GM12878 (cell line): ENCODE measurements around the gene SULT1A1. TPM values are rescaled to one million over a fixed set of nuclear protein-coding genes. Genes with fewer than 3 reads are reported as not detected.

Experiments
- ATAC-seq: fragments of 200-7000 bp; cut with Tn5 transposase; 3 replicates; pipeline ENCODE4 v1.9.1; 2020; ENCODE audit warnings: mild to moderate bottlenecking, moderate library complexity
- BruUV-seq: library from RNA; stranded (reverse); fragments of 400-500 nt; replicated peaks from 2 replicates; lab custom pipeline; 2021; lab: Mats Ljungman, UMichigan
- CTCF ChIA-PET: fragments of 300-600 bp; sonication (Branson Sonifier 250); formaldehyde crosslinking; extraction: SDS; loops from one replicate; lab custom pipeline; 2021; ENCODE audit warnings: inconsistent platforms; lab: Yijun Ruan, JAX
- POLR2A ChIA-PET: fragments of 350-600 bp; formaldehyde crosslinking; extraction: SDS; loops from one replicate; lab custom pipeline; 2021; ENCODE audit warnings: inconsistent platforms; lab: Charles Lee
- RAD21 ChIA-PET: fragments of 300-600 bp; sonication (Branson Sonifier 250); formaldehyde crosslinking; loops from one replicate; lab custom pipeline; 2023; ENCODE audit warnings: antibody characterized with exemption; ENCODE audit not compliant: unreplicated experiment; lab: Charles Lee
- SMC1A ChIA-PET: fragments of 300-600 bp; sonication (Branson Sonifier 250); formaldehyde crosslinking; loops from one replicate; lab custom pipeline; 2023; ENCODE audit not compliant: unreplicated experiment, uncharacterized antibody; lab: Charles Lee
- DNase-seq: peaks from one replicate; pipeline ENCODE4 v3.0.0-alpha.2; 2011; ENCODE audit warnings: low read depth, low spot score
- FAIRE-seq: peaks from 3 replicates; lab custom pipeline; 2011; peaks lifted over from hg19 to GRCh38; lab: Jason Lieb, UNC
- H2AFZ ChIP-seq: 2 replicates; pipeline ENCODE4 v1.6.0; 2011; ENCODE audit warnings: low read depth, low read length, control low read depth; ENCODE audit not compliant: control insufficient read depth
- H3K27ac ChIP-seq: 2 replicates; pipeline ENCODE4 v1.5.1; 2011; ENCODE audit warnings: control low read depth; ENCODE audit not compliant: control insufficient read depth, insufficient read depth
- H3K27me3 ChIP-seq, 2 experiments: replicated peaks in 1 of 2; 2 replicates each; pipeline versions ENCODE4 v1.6.0 to v1.6.1; 2011; ENCODE audit warnings: low read length in 1 of 2; ENCODE audit not compliant: control insufficient read depth in 2 of 2, insufficient read depth in 2 of 2
- H3K36me3 ChIP-seq, 2 experiments: 2 replicates each; pipeline ENCODE4 v1.5.1; 2011; ENCODE audit warnings: low read length in 1 of 2; ENCODE audit not compliant: control insufficient read depth in 2 of 2, insufficient read depth in 2 of 2
- H3K4me1 ChIP-seq: 2 replicates; pipeline ENCODE4 v1.6.1; 2011; ENCODE audit warnings: mild to moderate bottlenecking, low read length, moderate library complexity, mixed read lengths; ENCODE audit not compliant: control insufficient read depth, insufficient read depth
- H3K4me2 ChIP-seq: 2 replicates; pipeline ENCODE4 v1.6.0; 2011; ENCODE audit warnings: control low read depth; ENCODE audit not compliant: control insufficient read depth, insufficient read depth
- H3K4me3 ChIP-seq: fragments of 200-600 bp; sonication (generic); 2 replicates; pipeline ENCODE4 v1.5.1; 2016
- H3K79me2 ChIP-seq: 2 replicates; pipeline ENCODE4 v1.6.0; 2011; ENCODE audit warnings: low read length; ENCODE audit not compliant: control insufficient read depth, insufficient read depth
- H3K9ac ChIP-seq: 2 replicates; pipeline ENCODE4 v1.8.0; 2011; ENCODE audit warnings: low read length, control low read depth, mixed read lengths; ENCODE audit not compliant: control insufficient read depth, insufficient read depth
- H3K9me3 ChIP-seq: replicated peaks from 3 replicates; pipeline ENCODE4 v1.5.1; 2011; ENCODE audit warnings: mild to moderate bottlenecking, low read length; ENCODE audit not compliant: control insufficient read depth, insufficient read depth
- H4K20me1 ChIP-seq: 2 replicates; pipeline ENCODE4 v1.6.0; 2011; ENCODE audit not compliant: control insufficient read depth, insufficient read depth
- CHD2 ChIP-seq: IDR thresholded peaks from 2 replicates; pipeline ENCODE4 v1.6.1; 2011; ENCODE audit warnings: low read depth, low read length, improper control_type of control experiment, borderline replicate concordance
- CHD4 ChIP-seq: fragments of 200-600 bp; sonication (generic); IDR thresholded peaks from 2 replicates; pipeline ENCODE4 v1.6.1; 2016; ENCODE audit warnings: mild to moderate bottlenecking
- E2F8 ChIP-seq: fragments of 450-650 bp; IDR thresholded peaks from 2 replicates; pipeline ENCODE4 v1.6.1; 2018; ENCODE audit warnings: mild to moderate bottlenecking, low read depth, moderate library complexity; ENCODE audit not compliant: partially characterized antibody
- ESRRA ChIP-seq: IDR thresholded peaks from 2 replicates; pipeline ENCODE4 v1.6.1; 2012; ENCODE audit warnings: mild to moderate bottlenecking, low read length, improper control_type of control experiment
- STAT3 ChIP-seq: IDR thresholded peaks from 2 replicates; pipeline ENCODE4 v1.6.1; 2011; ENCODE audit warnings: low read depth, low read length, improper control_type of control experiment
- YY1 ChIP-seq: IDR thresholded peaks from 2 replicates; pipeline ENCODE4 v1.6.1; 2011; ENCODE audit warnings: low read depth, mild to moderate bottlenecking, low read length
- WGBS: methylation state at CpG from one replicate; pipeline ENCODE4 v1.1.6; 2016; ENCODE audit warnings: low lambda C conversion rate; ENCODE audit not compliant: insufficient replicate concordance, insufficient coverage; ENCODE audit errors: missing lambda C conversion rate; 5-methylcytosine and 5-hydroxymethylcytosine counted together
- in situ Hi-C: fragments of 300-500 bp; cut with MboI; formaldehyde crosslinking; loops from 9 replicates; pipeline ENCODE4 v1.14.3; 2018; ENCODE audit warnings: mixed read lengths
- intact Hi-C: fragments of 100-400 bp; cut with micrococcal nuclease; formaldehyde crosslinking; loops from one replicate; pipeline ENCODE4 v1.14.2; 2022; ENCODE audit not compliant: unreplicated experiment
- polyA plus RNA-seq, 11 experiments: library from polyadenylated mRNA; depleted of rRNA in 4 of 11; unstranded in 6 of 11; stranded (reverse) in 5 of 11; fragments of >200 nt; fragmentation: Nextera tagmentation in 4 of 11; fragmentation: Illumina TruSeq in 1 of 11; extraction: Ambion mirVana in 4 of 11; extraction: Trizol in 1 of 11; gene quantifications; 1 replicate in 1 of 11; 2 replicates in 10 of 11; pipeline versions ENCODE4 v1.2.1 to v1.2.3, GENCODE V29; 2011 to 2016; ENCODE audit warnings: inconsistent platforms in 2 of 11, missing spikeins in 2 of 11, low read depth in 1 of 11
- total RNA-seq, 4 experiments: library from RNA; depleted of rRNA in 3 of 4; stranded (reverse); fragments of >200 nt in 3 of 4; fragmentation: Illumina TruSeq in 1 of 4; extraction: Trizol in 1 of 4; gene quantifications; 2 replicates each; pipeline versions ENCODE4 v1.2.1 to v1.2.3, GENCODE V29; 2013 to 2021
- TF ChIP-seq, protein P1 (sequence below): fragments of 450-650 bp; IDR thresholded peaks from 2 replicates; pipeline ENCODE4 v1.6.1; 2017; ENCODE audit warnings: borderline replicate concordance

Gene SULT1A1
- total and polyA plus RNA-seq, 10 of the 15 experiments (the other 5 are each of a cell fraction or from before 2014, with no cell fraction given): 0.03 to 1.5 (median 0.76) TPM; not detected in 1

- FAIRE-seq: no peak
- Histone ChIP-seq H3K4me3 (no peak within 1 kb of the TSS), H3K27me3 (no peaks in the 10 kb centered on the region), H3K9me3 (no peaks in the 10 kb centered on the region), H3K4me2 (no peak within 1 kb of the TSS), H3K36me3 (no peaks in the 10 kb centered on the region; a peak in 1 of 4 replicates), H4K20me1 (no peaks in the 10 kb centered on the region), H3K27ac (no peak within 1 kb of the TSS), H3K9ac (no peak within 1 kb of the TSS), H3K79me2 (no peaks in the 10 kb centered on the region), H3K4me1 (no peaks in the 10 kb centered on the region), H2AFZ (no peak within 1 kb of the TSS)
- CTCF ChIA-PET: interaction anchor here (0.6 kb wide), 1 partner anchor 13 kb away, joined by 3 read pairs; the partner anchor contains the start of gene SULT1A1
- BruUV-seq: no TSS peak
- in situ Hi-C loops: no loop called here
- TF ChIP-seq E2F8: no peak
- TF ChIP-seq, protein P1, sequence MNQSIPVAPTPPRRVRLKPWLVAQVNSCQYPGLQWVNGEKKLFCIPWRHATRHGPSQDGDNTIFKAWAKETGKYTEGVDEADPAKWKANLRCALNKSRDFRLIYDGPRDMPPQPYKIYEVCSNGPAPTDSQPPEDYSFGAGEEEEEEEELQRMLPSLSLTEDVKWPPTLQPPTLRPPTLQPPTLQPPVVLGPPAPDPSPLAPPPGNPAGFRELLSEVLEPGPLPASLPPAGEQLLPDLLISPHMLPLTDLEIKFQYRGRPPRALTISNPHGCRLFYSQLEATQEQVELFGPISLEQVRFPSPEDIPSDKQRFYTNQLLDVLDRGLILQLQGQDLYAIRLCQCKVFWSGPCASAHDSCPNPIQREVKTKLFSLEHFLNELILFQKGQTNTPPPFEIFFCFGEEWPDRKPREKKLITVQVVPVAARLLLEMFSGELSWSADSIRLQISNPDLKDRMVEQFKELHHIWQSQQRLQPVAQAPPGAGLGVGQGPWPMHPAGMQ: no peak
- no peak for TF ChIP-seq YY1
- TF ChIP-seq CHD2: no peak
- no peak for TF ChIP-seq ESRRA
- no peak for TF ChIP-seq CHD4
- TF ChIP-seq STAT3: no peak
- POLR2A ChIA-PET: no interaction called here
- ATAC-seq: no peak
- intact Hi-C loops: no loop called here
- RAD21 ChIA-PET: no interaction called here
- no peak for DNase-seq
- WGBS: 54% methylated on average over 7 of the region's 11 CpGs
- SMC1A ChIA-PET: no interaction called here
Measured at GRCh38 chr16:28596840-28597691, 12.8 kb downstream of the SULT1A1 start, which contains the start of gene SULT1A2. Gene SULT1A2, minus strand, starts transcription at chr16:28597050. Its CDS starts 1,120 bp downstream, at chr16:28595930.
